DND-41 (cell line): ENCODE results near the gene SOD1.

ENCODE experiments used
- ATAC-seq: fragments of 200-7000 bp; cut with Tn5 transposase; 3 replicates; pipeline ENCODE4 v1.9.1; 2021; ENCODE audit warnings: low read depth; ENCODE audit not compliant: insufficient read depth
- DNase-seq: peaks from one replicate; pipeline ENCODE4 v3.0.0-alpha.2; 2020
- H2AFZ ChIP-seq: 2 replicates; pipeline ENCODE4 v1.6.0; 2012; ENCODE audit warnings: low read depth, low read length
- H3K27ac ChIP-seq: 2 replicates; pipeline ENCODE4 v1.5.1; 2012; ENCODE audit warnings: low read length, inconsistent platforms
- H3K27me3 ChIP-seq: fragments of 200-600 bp; sonication (generic); 2 replicates; pipeline ENCODE4 v1.6.0; 2012; ENCODE audit warnings: low read length, mild to moderate bottlenecking, inconsistent platforms; ENCODE audit not compliant: insufficient read depth, poor library complexity
- H3K36me3 ChIP-seq: 2 replicates; pipeline ENCODE4 v1.5.1; 2012; ENCODE audit warnings: low read length, inconsistent platforms; ENCODE audit not compliant: insufficient read depth
- H3K4me1 ChIP-seq: 2 replicates; pipeline ENCODE4 v1.5.1; 2012; ENCODE audit warnings: mild to moderate bottlenecking, low read length; ENCODE audit not compliant: insufficient read depth
- H3K4me2 ChIP-seq: 2 replicates; pipeline ENCODE4 v1.6.0; 2012; ENCODE audit warnings: mild to moderate bottlenecking, moderate library complexity, low read length, inconsistent platforms; ENCODE audit not compliant: insufficient read depth
- H3K4me3 ChIP-seq, 2 experiments: fragments of 200-600 bp in 1 of 2; shearing (Covaris generic) in 1 of 2; 2 replicates each; pipeline ENCODE4 v1.5.1; 2012 to 2016; ENCODE audit warnings: inconsistent platforms in 2 of 2, low read length in 2 of 2, mild to moderate bottlenecking in 2 of 2, low read depth in 1 of 2, moderate library complexity in 1 of 2
- H3K79me2 ChIP-seq: 2 replicates; pipeline ENCODE4 v1.6.0; 2012; ENCODE audit warnings: low read length, inconsistent platforms; ENCODE audit not compliant: insufficient read depth
- H3K9ac ChIP-seq: 2 replicates; pipeline ENCODE4 v1.6.0; 2012; ENCODE audit warnings: low read depth, mild to moderate bottlenecking, inconsistent platforms, low read length, moderate library complexity
- H3K9me3 ChIP-seq: 2 replicates; pipeline ENCODE4 v1.5.1; 2012; ENCODE audit warnings: low read length, moderate library complexity, mild to moderate bottlenecking, inconsistent platforms; ENCODE audit not compliant: insufficient read depth, severe bottlenecking
- H4K20me1 ChIP-seq: 2 replicates; pipeline ENCODE4 v1.6.0; 2012; ENCODE audit warnings: low read length; ENCODE audit not compliant: insufficient read depth
- CTCF ChIP-seq: IDR thresholded peaks from 2 replicates; pipeline ENCODE4 v1.5.1; 2012; ENCODE audit warnings: borderline replicate concordance, low read length, moderate library complexity, mild to moderate bottlenecking; ENCODE audit not compliant: poor library complexity, severe bottlenecking; ENCODE audit errors: extremely low read depth
- EZH2 ChIP-seq: IDR thresholded peaks from 3 replicates; pipeline ENCODE4 v1.6.1; 2012; ENCODE audit warnings: borderline replicate concordance, low read depth, mild to moderate bottlenecking, moderate library complexity, low read length, inconsistent platforms; ENCODE audit not compliant: severe bottlenecking

SOD1 gene

DNA sequence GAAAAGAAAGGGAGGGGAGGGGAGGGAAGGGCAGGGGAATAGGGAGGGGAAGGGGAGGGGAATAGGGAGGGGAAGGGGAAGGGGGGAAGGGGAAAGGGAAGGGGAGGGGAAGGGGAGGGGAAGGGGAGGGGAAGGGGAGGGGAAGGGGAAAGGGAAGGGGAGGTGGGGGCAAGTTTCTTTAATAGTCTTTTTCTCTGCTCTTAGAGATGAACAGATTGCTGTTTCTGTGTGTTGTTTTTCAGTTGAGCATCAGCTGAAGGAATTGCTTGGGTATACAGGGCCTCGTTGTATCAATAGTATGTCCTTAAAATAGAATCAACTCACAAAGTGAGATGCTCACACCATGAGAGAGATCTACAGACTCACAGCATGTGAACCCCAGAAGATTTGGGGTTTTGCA lies 44.8 kb upstream of the SOD1 start:
- no peaks in the 10 kb centered on the region for H3K27me3 ChIP-seq
- H3K4me3 ChIP-seq: no peak overlapping the region
- no peak for ATAC-seq
- H3K9ac ChIP-seq: no peak overlapping the region
- no peaks in the 10 kb centered on the region for H4K20me1 ChIP-seq
- H3K9me3 ChIP-seq: no peaks in the 10 kb centered on the region
- H2AFZ ChIP-seq: no peak overlapping the region
- TF ChIP-seq CTCF (no peak), EZH2 (no peak)
- no peak overlapping the region for H3K4me2 ChIP-seq
- DNase-seq: no peak
- H3K79me2 ChIP-seq: no peaks in the 10 kb centered on the region
- no peaks in the 10 kb centered on the region for H3K4me1 ChIP-seq
- no peak overlapping the region for H3K27ac ChIP-seq
- H3K36me3 ChIP-seq: no peaks in the 10 kb centered on the region

DNA sequence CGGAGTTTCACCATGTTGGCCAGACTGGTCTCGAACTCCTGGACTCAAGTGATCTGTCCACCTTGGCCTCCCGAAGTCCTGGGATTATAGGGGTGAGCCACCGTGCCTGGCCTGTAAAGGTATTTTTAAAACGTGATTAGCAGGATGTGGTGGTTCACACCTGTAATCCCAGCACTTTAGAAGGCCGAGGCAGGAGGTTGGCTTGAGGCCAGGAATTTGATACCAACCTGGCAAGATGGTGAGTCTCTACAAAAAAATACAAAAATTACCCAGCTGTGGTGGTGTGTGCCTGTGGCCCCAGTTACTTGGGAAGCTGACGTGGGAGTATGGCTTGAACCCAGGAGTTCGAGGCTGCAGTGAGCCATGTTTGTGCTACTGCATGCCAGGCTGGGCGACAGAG lies 43.3 kb upstream of the SOD1 start:
- TF ChIP-seq CTCF (no peak), EZH2 (no peak)
- no peak for ATAC-seq
- Histone ChIP-seq H3K4me3 (no peak overlapping the region), H3K9ac (no peak overlapping the region), H3K4me1 (no peaks in the 10 kb centered on the region), H3K27ac (no peak overlapping the region), H4K20me1 (no peaks in the 10 kb centered on the region), H3K4me2 (no peak overlapping the region), H2AFZ (no peak overlapping the region), H3K36me3 (no peaks in the 10 kb centered on the region), H3K79me2 (no peaks in the 10 kb centered on the region), H3K9me3 (no peaks in the 10 kb centered on the region), H3K27me3 (no peaks in the 10 kb centered on the region)
- DNase-seq: no peak

DNA sequence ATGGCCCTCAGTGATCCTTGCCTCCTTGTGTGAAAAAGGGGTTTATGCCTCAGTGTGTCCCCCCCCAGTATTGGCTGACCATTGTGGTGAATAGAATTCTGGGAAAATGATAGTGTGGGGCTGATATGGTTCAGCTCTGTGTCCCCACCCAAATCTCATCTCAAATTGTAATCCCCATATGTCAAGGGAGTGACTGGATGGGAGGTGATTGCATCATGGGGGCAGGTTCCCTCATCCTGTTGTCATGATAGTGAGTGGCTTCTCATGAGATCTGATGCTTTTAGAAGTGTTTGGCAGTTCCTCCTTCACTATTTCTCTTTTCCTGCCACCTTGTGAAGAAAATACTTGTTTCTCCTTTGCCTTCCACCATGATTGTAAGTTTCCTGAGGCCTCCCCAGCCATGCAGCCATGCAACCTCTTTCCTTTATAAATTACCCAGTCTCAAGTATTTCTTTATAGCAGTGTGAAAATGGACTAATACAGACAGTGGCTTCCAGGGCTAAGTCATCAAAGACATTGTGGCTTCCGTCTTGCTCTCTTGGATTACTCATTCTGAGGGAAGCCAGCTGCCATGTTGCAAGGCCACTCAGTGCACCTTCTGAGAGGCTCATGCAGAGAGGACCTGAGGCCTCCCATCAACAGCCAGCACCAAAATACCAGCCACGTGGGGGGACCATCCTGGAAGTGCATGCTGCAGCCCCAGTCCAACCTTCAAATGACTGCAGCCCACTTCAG lies 40.6 kb upstream of the SOD1 start:
- Histone ChIP-seq H3K4me1 (peaks cover 11% of the 10 kb centered on the region), H3K4me3 (no peak overlapping the region), H3K27me3 (no peaks in the 10 kb centered on the region), H3K79me2 (no peaks in the 10 kb centered on the region), H3K36me3 (no peaks in the 10 kb centered on the region), H3K9ac (no peak overlapping the region), H4K20me1 (no peaks in the 10 kb centered on the region), H3K4me2 (no peak overlapping the region), H3K9me3 (no peaks in the 10 kb centered on the region), H3K27ac (no peak overlapping the region), H2AFZ (no peak overlapping the region)
- DNase-seq: no peak
- no peak for TF ChIP-seq CTCF
- no peak for TF ChIP-seq EZH2
- no peak for ATAC-seq
